B cell (primary cell): ENCODE measurements around the gene FLT3LG. TPM values are rescaled to one million over a fixed set of nuclear protein-coding genes. Genes with fewer than 3 reads are reported as not detected.

Experiments
- ATAC-seq: fragments of 200-7000 bp; cut with Tn5 transposase; one replicate; pipeline ENCODE4 v1.10.0; 2021; ENCODE audit warnings: low read depth, mild to moderate bottlenecking, moderate number of reproducible peaks, moderate library complexity
- CTCF ChIA-PET: fragments of 350-600 bp; sonication (Branson Sonifier 250); formaldehyde crosslinking; loops from one replicate; lab custom pipeline; 2021; ENCODE audit warnings: antibody characterized with exemption, inconsistent platforms; lab: Charles Lee
- POLR2A ChIA-PET: fragments of 350-600 bp; sonication (Branson Sonifier 250); formaldehyde crosslinking; loops from one replicate; lab custom pipeline; 2021; ENCODE audit warnings: antibody characterized with exemption; lab: Charles Lee
- DNase-seq: peaks from one replicate; pipeline ENCODE4 v3.0.0; 2013
- H2AFZ ChIP-seq: 2 replicates; pipeline ENCODE4 v1.6.1; 2012; ENCODE audit warnings: mild to moderate bottlenecking, low read depth, low read length; ENCODE audit not compliant: insufficient read depth, poor library complexity, severe bottlenecking
- H3K27ac ChIP-seq, 2 donors: 1 replicate in 1 of 2; 2 replicates in 1 of 2; pipeline ENCODE4 v1.5.1; 2012 to 2013; ENCODE audit warnings: low read length in 2 of 2, mild to moderate bottlenecking in 2 of 2, moderate library complexity in 1 of 2
- H3K27me3 ChIP-seq, 4 experiments: fragments of 200-600 bp in 1 of 4; sonication (generic) in 1 of 4; replicated peaks in 1 of 4; 1 replicate in 2 of 4; 2 replicates in 2 of 4; pipeline versions ENCODE4 v1.6.1 to v1.7.0; 2013 to 2016; ENCODE audit warnings: low read length in 3 of 4, mild to moderate bottlenecking in 2 of 4, mixed read lengths in 1 of 4, moderate library complexity in 1 of 4; ENCODE audit not compliant: insufficient read depth in 4 of 4, control insufficient read depth in 3 of 4; ENCODE audit errors: control extremely low read depth in 1 of 4
- H3K36me3 ChIP-seq, 2 experiments: replicated peaks in 1 of 2; 1 replicate in 1 of 2; 2 replicates in 1 of 2; pipeline versions ENCODE4 v1.6.1 to v1.7.1; 2013; ENCODE audit warnings: low read length in 1 of 2; ENCODE audit not compliant: insufficient read depth in 2 of 2, control insufficient read depth in 1 of 2; ENCODE audit errors: control extremely low read depth in 1 of 2, extremely low read depth in 1 of 2
- H3K4me1 ChIP-seq, 2 donors: fragments of 200-600 bp in 1 of 2; sonication (generic) in 1 of 2; 1 replicate in 1 of 2; 2 replicates in 1 of 2; pipeline versions ENCODE4 v1.5.1 to v1.6.1; 2013 to 2017; ENCODE audit warnings: low read length in 2 of 2; ENCODE audit not compliant: control insufficient read depth in 2 of 2, insufficient read depth in 2 of 2
- H3K4me2 ChIP-seq: replicated peaks from 2 replicates; pipeline ENCODE3; 2012; ENCODE audit warnings: mild to moderate bottlenecking, low read depth, low read length; ENCODE audit not compliant: poor library complexity, severe bottlenecking
- H3K4me3 ChIP-seq, 5 experiments: fragments of 200-600 bp in 1 of 5; sonication (generic) in 1 of 5; 1 replicate in 3 of 5; 2 replicates in 2 of 5; pipeline versions ENCODE4 v1.5.1 to v1.7.0; 2011 to 2016; ENCODE audit warnings: low read length in 4 of 5, mild to moderate bottlenecking in 4 of 5, low read depth in 2 of 5, control low read depth in 1 of 5, moderate library complexity in 1 of 5; ENCODE audit not compliant: insufficient read depth in 1 of 5; ENCODE audit errors: control extremely low read depth in 1 of 5, extremely low read depth in 1 of 5
- H3K79me2 ChIP-seq: fragments of 200-600 bp; sonication (generic); one replicate; pipeline ENCODE4 v1.6.0; 2016; ENCODE audit warnings: low read length; ENCODE audit not compliant: control insufficient read depth, insufficient read depth
- H3K9ac ChIP-seq: fragments of 200-600 bp; sonication (generic); 2 replicates; pipeline ENCODE4 v1.6.1; 2017; ENCODE audit warnings: mild to moderate bottlenecking, low read length, moderate library complexity
- H3K9me3 ChIP-seq, 3 donors: one replicate each; pipeline versions ENCODE4 v1.6.1 to v1.7.1; 2013; ENCODE audit warnings: low read length in 2 of 3; ENCODE audit not compliant: control insufficient read depth in 2 of 3, insufficient read depth in 1 of 3; ENCODE audit errors: control extremely low read depth in 1 of 3
- H4K20me1 ChIP-seq: 2 replicates; pipeline ENCODE4 v1.6.0; 2012; ENCODE audit warnings: mild to moderate bottlenecking, low read length; ENCODE audit not compliant: insufficient read depth, control insufficient read depth, poor library complexity, severe bottlenecking
- H3K27ac Mint-ChIP-seq: one replicate; pipeline ENCODE4 v1.8.0; 2021; ENCODE audit warnings: mixed read lengths
- H3K27me3 Mint-ChIP-seq: one replicate; pipeline ENCODE4 v1.8.0; 2021; ENCODE audit warnings: mixed read lengths
- H3K4me1 Mint-ChIP-seq: one replicate; pipeline ENCODE4 v1.8.0; 2021; ENCODE audit warnings: mixed read lengths
- H3K4me3 Mint-ChIP-seq: one replicate; pipeline ENCODE4 v1.8.0; 2021; ENCODE audit warnings: mixed read lengths
- H3K9me3 Mint-ChIP-seq: one replicate; pipeline ENCODE4 v1.8.0; 2022; ENCODE audit warnings: mixed read lengths; ENCODE audit not compliant: insufficient read depth
- EZH2 ChIP-seq: IDR thresholded peaks from 2 replicates; pipeline ENCODE4 v1.6.1; 2012; ENCODE audit warnings: borderline replicate concordance, low read depth, mild to moderate bottlenecking, moderate library complexity, low read length; ENCODE audit not compliant: insufficient read depth, poor library complexity, severe bottlenecking
- WGBS: methylation state at CpG from one replicate; pipeline ENCODE4 v1.1.5; 2013; ENCODE audit warnings: missing lambda C conversion rate; ENCODE audit not compliant: insufficient coverage; 5-methylcytosine and 5-hydroxymethylcytosine counted together
- intact Hi-C: fragments of 100-400 bp; cut with micrococcal nuclease; formaldehyde crosslinking; loops from one replicate; pipeline ENCODE4 v1.10.0; 2022
- polyA plus RNA-seq: library from polyadenylated mRNA; depleted of rRNA; stranded (reverse); fragments of >200 nt; gene quantifications from 2 replicates; pipeline ENCODE4 v1.2.3, GENCODE V29; 2012
- total RNA-seq, 2 donors: library from RNA; stranded (reverse); fragments of 120-200 nt in 1 of 2; gene quantifications; 1 replicate in 1 of 2; 2 replicates in 1 of 2; pipeline versions ENCODE4 v1.2.3 to v1.2.4, GENCODE V29; 2013 to 2022
- TF ChIP-seq, protein P1 (sequence below): fragments of 200-600 bp; IDR thresholded peaks from one replicate; pipeline ENCODE4 v1.8.0; 2022; ENCODE audit warnings: antibody characterized with exemption, mild to moderate bottlenecking

The FLT3LG gene
- total and polyA plus RNA-seq, 2 donors (not counting 1 experiment from before 2014, with no cell fraction given): 31.0 to 49.8 TPM

- Histone ChIP-seq H3K9ac (no peak overlapping the region), H3K4me3 (no peak overlapping the region), H3K4me1 (peaks cover 37 to 40% of the 10 kb centered on the region in 2 donors), H2AFZ (no peak overlapping the region), H3K79me2 (no peaks in the 10 kb centered on the region), H3K4me2 (no peak overlapping the region), H3K27me3 (peaks cover 2 to 98% (median 67%) of the 10 kb centered on the region in 4 experiments), H3K9me3 (peaks cover 0 to 58% (median 4%) of the 10 kb centered on the region in 3 donors), H3K27ac (no peak overlapping the region), H4K20me1 (no peaks in the 10 kb centered on the region), H3K36me3 (no peaks in the 10 kb centered on the region)
- CTCF ChIA-PET: interaction anchor here (0.5 to 1.2 kb wide), 2 partner anchors 10 kb away, joined by 3 read pairs; partner anchors contain the start of gene GFY
- intact Hi-C loops: no loop called here
- ATAC-seq (no peak), DNase-seq (peak; percentile 21)
- 86% methylated on average over 18 of the region's 18 CpGs for WGBS
- POLR2A ChIA-PET: interaction anchor here (0.5 to 0.6 kb wide), 2 partner anchors 169 to 359 kb away, joined by 4 to 8 read pairs; no protein-coding TSS in a partner anchor
- TF ChIP-seq EZH2: no peak
- TF ChIP-seq, protein P1, sequence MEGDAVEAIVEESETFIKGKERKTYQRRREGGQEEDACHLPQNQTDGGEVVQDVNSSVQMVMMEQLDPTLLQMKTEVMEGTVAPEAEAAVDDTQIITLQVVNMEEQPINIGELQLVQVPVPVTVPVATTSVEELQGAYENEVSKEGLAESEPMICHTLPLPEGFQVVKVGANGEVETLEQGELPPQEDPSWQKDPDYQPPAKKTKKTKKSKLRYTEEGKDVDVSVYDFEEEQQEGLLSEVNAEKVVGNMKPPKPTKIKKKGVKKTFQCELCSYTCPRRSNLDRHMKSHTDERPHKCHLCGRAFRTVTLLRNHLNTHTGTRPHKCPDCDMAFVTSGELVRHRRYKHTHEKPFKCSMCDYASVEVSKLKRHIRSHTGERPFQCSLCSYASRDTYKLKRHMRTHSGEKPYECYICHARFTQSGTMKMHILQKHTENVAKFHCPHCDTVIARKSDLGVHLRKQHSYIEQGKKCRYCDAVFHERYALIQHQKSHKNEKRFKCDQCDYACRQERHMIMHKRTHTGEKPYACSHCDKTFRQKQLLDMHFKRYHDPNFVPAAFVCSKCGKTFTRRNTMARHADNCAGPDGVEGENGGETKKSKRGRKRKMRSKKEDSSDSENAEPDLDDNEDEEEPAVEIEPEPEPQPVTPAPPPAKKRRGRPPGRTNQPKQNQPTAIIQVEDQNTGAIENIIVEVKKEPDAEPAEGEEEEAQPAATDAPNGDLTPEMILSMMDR: no peak
- Mint-ChIP-seq H3K4me3 (no peak overlapping the region), H3K9me3 (no peaks in the 10 kb centered on the region), H3K27ac (peak overlapping the region; percentile 7), H3K4me1 (peaks cover 40% of the 10 kb centered on the region), H3K27me3 (peaks cover 78% of the 10 kb centered on the region)
Measured at GRCh38 chr19:49434907-49435583, 39.0 kb upstream of the FLT3LG start.

DNA sequence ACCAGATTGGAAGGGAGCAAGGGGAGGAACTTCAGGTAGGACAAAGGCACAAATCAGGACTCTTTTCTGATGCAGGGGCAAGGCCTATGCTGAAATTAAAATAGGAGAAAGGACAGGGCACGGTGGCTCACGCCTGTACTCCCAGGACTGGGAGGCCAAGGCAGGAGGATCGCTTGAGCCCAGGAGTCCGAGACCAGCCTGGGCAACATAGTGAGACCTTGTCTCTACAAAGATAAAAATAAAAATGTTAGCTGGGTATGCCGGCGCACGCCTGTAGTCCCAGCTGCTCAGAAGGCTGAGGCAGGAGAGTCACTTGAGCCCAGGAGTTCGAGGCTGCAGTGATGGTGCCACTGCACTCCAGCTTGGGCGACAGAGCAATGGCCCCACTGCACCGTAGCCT is 38.3 kb upstream of the FLT3LG start:
- Mint-ChIP-seq H3K4me3 (no peak overlapping the region), H3K4me1 (peaks cover 42% of the 10 kb centered on the region), H3K27ac (no peak overlapping the region), H3K9me3 (no peaks in the 10 kb centered on the region), H3K27me3 (peaks cover 79% of the 10 kb centered on the region)
- CTCF ChIA-PET: interaction anchor here (0.5 to 1.5 kb wide), 4 partner anchors 9 to 44 kb away, joined by 3 to 5 read pairs (median 3); partner anchors contain the start of genes GFY and PIH1D1
- no peak for ATAC-seq
- 97% methylated on average over 8 of the region's 10 CpGs for WGBS
- Histone ChIP-seq H3K36me3 (no peaks in the 10 kb centered on the region), H3K4me3 (no peak overlapping the region), H3K9ac (no peak overlapping the region), H3K27ac (no peak overlapping the region), H3K27me3 (peaks cover 2 to 98% (median 71%) of the 10 kb centered on the region in 4 experiments), H3K4me1 (peaks cover 39 to 40% of the 10 kb centered on the region in 2 donors), H3K4me2 (no peak overlapping the region), H4K20me1 (no peaks in the 10 kb centered on the region), H3K9me3 (peaks cover 0 to 55% (median 4%) of the 10 kb centered on the region in 3 donors), H3K79me2 (no peaks in the 10 kb centered on the region), H2AFZ (no peak overlapping the region)
- intact Hi-C loops: no loop called here
- no peak for DNase-seq
- POLR2A ChIA-PET: interaction anchor here (0.5 to 1.0 kb wide), 3 partner anchors 109 to 360 kb away, joined by 3 to 8 read pairs (median 4); no protein-coding TSS in a partner anchor
- no peak for TF ChIP-seq EZH2
- TF ChIP-seq, protein P1: no peak
